PC-9 (cell line): ENCODE results near the gene PCSK5.
"Not testable (repeated sequence)": the region's sequence is repeated elsewhere in the genome, so short reads cannot be mapped to it uniquely, and the experiment has no call there.

Source experiments
- CTCF ChIP-seq: fragments of 200-600 bp; sonication (generic); conservative IDR thresholded peaks from 2 replicates; pipeline ENCODE4 v1.6.1; 2017; ENCODE audit warnings: mixed run types, antibody characterized with exemption, mild to moderate bottlenecking, moderate library complexity
- EZH2 ChIP-seq: fragments of 200-600 bp; sonication (generic); IDR thresholded peaks from 2 replicates; pipeline ENCODE4 v1.8.0; 2017; ENCODE audit warnings: antibody characterized with exemption, low read depth

GRCh38 chr9:76324030-76324429, 433.6 kb downstream of the PCSK5 start:
- TF ChIP-seq CTCF, EZH2: not testable (repeated sequence)
